ENCODE measurements around the gene KCNJ8.

Gene KCNJ8

GRCh38 chr12:21819236-21819635 lies 44.7 kb upstream of the KCNJ8 start:
- Histone ChIP-seq H3K4me2 (ENCODE audit: low read length) (no peak overlapping the region), H3K4me3 (ENCODE audit: low read length) (no peak overlapping the region)

GRCh38 chr12:21818627-21819026 lies 44.1 kb upstream of the KCNJ8 start:
- Histone ChIP-seq H3K4me1 (ENCODE audit: control insufficient read depth, low read length) (no peaks in the 10 kb centered on the region), H3F3A (ENCODE audit: control insufficient read depth, insufficient read depth) (no peaks in the 10 kb centered on the region), H3K9me2 (replicated peaks; ENCODE audit: control insufficient read depth, low read length) (no peaks in the 10 kb centered on the region), H3K4me3 (ENCODE audit: low read length) (no peak overlapping the region), H4K20me1 (ENCODE audit: control insufficient read depth, insufficient read depth, low read depth, low read length) (no peaks in the 10 kb centered on the region), H3K79me2 (ENCODE audit: control insufficient read depth, low read length) (no peaks in the 10 kb centered on the region), H3K9me3 (ENCODE audit: control insufficient read depth, insufficient read depth, low read length) (no peaks in the 10 kb centered on the region), H3K36me3 (ENCODE audit: control insufficient read depth, low read length) (no peaks in the 10 kb centered on the region), H3K27ac (ENCODE audit: low read depth, low read length) (no peak overlapping the region), H3K4me2 (ENCODE audit: low read length) (no peak overlapping the region), H3K27me3 (ENCODE audit: control insufficient read depth, low read length) (no peaks in the 10 kb centered on the region)
- TF ChIP-seq EZH2phosphoT487 (IDR thresholded peaks at IDR 0.05; ENCODE audit: borderline replicate concordance, low read length), result no peak

More at GRCh38 chr12:21819236-21819635, 44.7 kb upstream of the KCNJ8 start:
- TF ChIP-seq EZH2phosphoT487 (IDR thresholded peaks at IDR 0.05; ENCODE audit: borderline replicate concordance, low read length) (no peak), CTCF (IDR thresholded peaks at IDR 0.05; ENCODE audit: low read depth, low read length, poor library complexity, severe bottlenecking) (no peak)
- H3K4me1 ChIP-seq (ENCODE audit: control insufficient read depth, low read length), result no peaks in the 10 kb centered on the region
- no peaks in the 10 kb centered on the region for H3K36me3 ChIP-seq (ENCODE audit: control insufficient read depth, low read length)
- no peaks in the 10 kb centered on the region for H3K79me2 ChIP-seq (ENCODE audit: control insufficient read depth, low read length)
- H3F3A ChIP-seq (ENCODE audit: control insufficient read depth, insufficient read depth), result no peaks in the 10 kb centered on the region
- no peaks in the 10 kb centered on the region for H3K9me3 ChIP-seq (ENCODE audit: control insufficient read depth, insufficient read depth, low read length)
- H3K27me3 ChIP-seq (ENCODE audit: control insufficient read depth, low read length), result no peaks in the 10 kb centered on the region
- no peaks in the 10 kb centered on the region for H4K20me1 ChIP-seq (ENCODE audit: control insufficient read depth, insufficient read depth, low read depth, low read length)
- no peaks in the 10 kb centered on the region for H3K9me2 ChIP-seq (replicated peaks; ENCODE audit: control insufficient read depth, low read length)
- H3K27ac ChIP-seq (ENCODE audit: low read depth, low read length), result no peak overlapping the region

GRCh38 chr12:21815306-21816062 lies 41.0 kb upstream of the KCNJ8 start:
- no peak overlapping the region for H3K4me3 ChIP-seq (ENCODE audit: low read length)
- H3K36me3 ChIP-seq (ENCODE audit: control insufficient read depth, low read length), result no peaks in the 10 kb centered on the region
- no peaks in the 10 kb centered on the region for H3F3A ChIP-seq (ENCODE audit: control insufficient read depth, insufficient read depth)
- no peak for TF ChIP-seq EZH2phosphoT487 (IDR thresholded peaks at IDR 0.05; ENCODE audit: borderline replicate concordance, low read length)
- no peak for TF ChIP-seq CTCF (IDR thresholded peaks at IDR 0.05; ENCODE audit: low read depth, low read length, poor library complexity, severe bottlenecking)
- H3K9me2 ChIP-seq (replicated peaks; ENCODE audit: control insufficient read depth, low read length), result no peaks in the 10 kb centered on the region
- no peaks in the 10 kb centered on the region for H3K9me3 ChIP-seq (ENCODE audit: control insufficient read depth, insufficient read depth, low read length)
- no peak overlapping the region for H3K4me2 ChIP-seq (ENCODE audit: low read length)
- no peaks in the 10 kb centered on the region for H4K20me1 ChIP-seq (ENCODE audit: control insufficient read depth, insufficient read depth, low read depth, low read length)
- H3K27ac ChIP-seq (ENCODE audit: low read depth, low read length), result no peak overlapping the region
- H3K79me2 ChIP-seq (ENCODE audit: control insufficient read depth, low read length), result no peaks in the 10 kb centered on the region
- H3K27me3 ChIP-seq (ENCODE audit: control insufficient read depth, low read length), result no peaks in the 10 kb centered on the region
- H3K4me1 ChIP-seq (ENCODE audit: control insufficient read depth, low read length), result no peaks in the 10 kb centered on the region

- Histone ChIP-seq H3K4me2 (ENCODE audit: low read length) (no peak overlapping the region), H3K36me3 (ENCODE audit: control insufficient read depth, low read length) (no peaks in the 10 kb centered on the region), H3K9me2 (replicated peaks; ENCODE audit: control insufficient read depth, low read length) (no peaks in the 10 kb centered on the region), H4K20me1 (ENCODE audit: control insufficient read depth, insufficient read depth, low read depth, low read length) (no peaks in the 10 kb centered on the region), H3K9me3 (ENCODE audit: control insufficient read depth, insufficient read depth, low read length) (no peaks in the 10 kb centered on the region), H3K79me2 (ENCODE audit: control insufficient read depth, low read length) (no peaks in the 10 kb centered on the region), H3K27ac (ENCODE audit: low read depth, low read length) (no peak overlapping the region), H3K27me3 (ENCODE audit: control insufficient read depth, low read length) (no peaks in the 10 kb centered on the region), H3F3A (ENCODE audit: control insufficient read depth, insufficient read depth) (no peaks in the 10 kb centered on the region), H3K4me1 (ENCODE audit: control insufficient read depth, low read length) (no peaks in the 10 kb centered on the region), H3K4me3 (ENCODE audit: low read length) (no peak overlapping the region)
- TF ChIP-seq CTCF (IDR thresholded peaks at IDR 0.05; ENCODE audit: low read depth, low read length, poor library complexity, severe bottlenecking) (no peak), EZH2phosphoT487 (IDR thresholded peaks at IDR 0.05; ENCODE audit: borderline replicate concordance, low read length) (no peak)
These were observed 40.3 kb upstream of the KCNJ8 start for GRCh38 chr12:21814814-21815213.
